Upper lobe of left lung (tissue), 4 donors: ENCODE results near the gene PFAS.

Source experiments
- EP300 ChIP-seq, 4 donors: sonication (generic); formaldehyde crosslinking; IDR thresholded peaks; one replicate each; pipeline ENCODE4 v1.5.1; 2017; ENCODE audit warnings: antibody characterized with exemption in 4 of 4, control low read depth in 2 of 4
- POLR2AphosphoS5 ChIP-seq, 2 donors: sonication (generic); formaldehyde crosslinking; IDR thresholded peaks; one replicate each; pipeline ENCODE4 v1.5.1; 2017; ENCODE audit warnings: antibody characterized with exemption in 2 of 2
- TF ChIP-seq, protein P1 (sequence below), 6 experiments: fragments of 450-650 bp in 4 of 6; fragments of 200-600 bp in 2 of 6; sonication (generic) in 2 of 6; IDR thresholded peaks; one replicate each; pipeline ENCODE4 v1.5.1; 2016 to 2019; ENCODE audit warnings: antibody characterized with exemption in 6 of 6

DNA sequence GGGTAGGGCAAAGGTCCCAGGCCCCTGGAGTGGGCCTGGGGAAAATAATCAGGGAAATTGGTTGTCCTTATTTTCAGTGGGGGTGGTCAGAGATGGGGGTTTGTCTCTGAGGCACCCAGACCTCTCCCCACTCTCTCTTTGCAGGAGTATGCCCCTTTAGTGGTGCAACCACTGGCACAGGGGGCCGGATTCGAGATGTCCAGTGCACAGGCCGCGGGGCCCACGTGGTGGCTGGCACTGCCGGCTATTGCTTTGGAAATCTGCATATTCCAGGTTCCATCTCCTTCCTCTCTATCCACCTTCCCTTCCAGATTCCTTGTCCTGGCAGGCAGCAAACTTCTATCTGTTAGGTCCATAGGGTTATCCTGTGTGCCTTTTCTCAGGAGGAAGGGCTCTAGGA lies 7.6 kb downstream of the PFAS start:
- TF ChIP-seq EP300 (IDR thresholded peaks at IDR 0.05) (no peak), POLR2AphosphoS5 (IDR thresholded peaks at IDR 0.05) (no peak)
- TF ChIP-seq, protein P1, sequence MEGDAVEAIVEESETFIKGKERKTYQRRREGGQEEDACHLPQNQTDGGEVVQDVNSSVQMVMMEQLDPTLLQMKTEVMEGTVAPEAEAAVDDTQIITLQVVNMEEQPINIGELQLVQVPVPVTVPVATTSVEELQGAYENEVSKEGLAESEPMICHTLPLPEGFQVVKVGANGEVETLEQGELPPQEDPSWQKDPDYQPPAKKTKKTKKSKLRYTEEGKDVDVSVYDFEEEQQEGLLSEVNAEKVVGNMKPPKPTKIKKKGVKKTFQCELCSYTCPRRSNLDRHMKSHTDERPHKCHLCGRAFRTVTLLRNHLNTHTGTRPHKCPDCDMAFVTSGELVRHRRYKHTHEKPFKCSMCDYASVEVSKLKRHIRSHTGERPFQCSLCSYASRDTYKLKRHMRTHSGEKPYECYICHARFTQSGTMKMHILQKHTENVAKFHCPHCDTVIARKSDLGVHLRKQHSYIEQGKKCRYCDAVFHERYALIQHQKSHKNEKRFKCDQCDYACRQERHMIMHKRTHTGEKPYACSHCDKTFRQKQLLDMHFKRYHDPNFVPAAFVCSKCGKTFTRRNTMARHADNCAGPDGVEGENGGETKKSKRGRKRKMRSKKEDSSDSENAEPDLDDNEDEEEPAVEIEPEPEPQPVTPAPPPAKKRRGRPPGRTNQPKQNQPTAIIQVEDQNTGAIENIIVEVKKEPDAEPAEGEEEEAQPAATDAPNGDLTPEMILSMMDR (IDR thresholded peaks at IDR 0.05) = no peak
